ENCODE data around the gene RPL12.

The RPL12 gene

GRCh38 chr9:127450830-127451607 lies at the start of gene RPL12, which contains the start of gene LRSAM1:
RPL12 (minus strand) TSS chr9:127451406; CDS start chr9:127451317, 89 bp downstream.
LRSAM1 (plus strand) TSS chr9:127451510; CDS start chr9:127454528, 3,018 bp downstream.
- peak; percentile 99 for DNase-seq

GRCh38 chr9:127500862-127501261 lies 49.7 kb upstream of the RPL12 start:
- no peak for DNase-seq

GRCh38 chr9:127500399-127500798 lies 49.2 kb upstream of the RPL12 start:
- no peak for DNase-seq

DNA sequence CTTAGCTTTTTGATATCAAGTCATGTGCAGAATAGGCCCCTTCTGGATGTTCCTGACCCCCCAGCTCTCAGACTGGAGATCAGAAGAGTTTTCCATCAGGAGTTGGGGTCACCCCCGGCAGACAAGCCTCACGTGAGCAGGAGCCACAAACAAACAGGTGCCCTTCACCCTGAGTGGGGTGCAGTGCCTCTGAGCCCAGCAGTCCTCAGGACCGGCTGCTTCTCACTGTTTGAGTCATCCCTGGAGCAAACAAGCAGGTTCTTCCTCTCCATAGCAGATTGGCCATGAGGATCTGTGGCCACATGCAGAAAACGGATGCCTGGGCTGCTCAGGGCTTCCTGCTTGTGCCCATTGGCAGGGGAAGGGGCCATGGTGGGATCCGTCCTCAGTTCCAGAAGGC lies 47.1 kb upstream of the RPL12 start:
- DNase-seq: no peak

GRCh38 chr9:127497656-127498290 lies 46.6 kb upstream of the RPL12 start:
- no peak for DNase-seq

- DNase-seq: no peak
Observed at GRCh38 chr9:127496974-127497373, 45.8 kb upstream of the RPL12 start.

DNA sequence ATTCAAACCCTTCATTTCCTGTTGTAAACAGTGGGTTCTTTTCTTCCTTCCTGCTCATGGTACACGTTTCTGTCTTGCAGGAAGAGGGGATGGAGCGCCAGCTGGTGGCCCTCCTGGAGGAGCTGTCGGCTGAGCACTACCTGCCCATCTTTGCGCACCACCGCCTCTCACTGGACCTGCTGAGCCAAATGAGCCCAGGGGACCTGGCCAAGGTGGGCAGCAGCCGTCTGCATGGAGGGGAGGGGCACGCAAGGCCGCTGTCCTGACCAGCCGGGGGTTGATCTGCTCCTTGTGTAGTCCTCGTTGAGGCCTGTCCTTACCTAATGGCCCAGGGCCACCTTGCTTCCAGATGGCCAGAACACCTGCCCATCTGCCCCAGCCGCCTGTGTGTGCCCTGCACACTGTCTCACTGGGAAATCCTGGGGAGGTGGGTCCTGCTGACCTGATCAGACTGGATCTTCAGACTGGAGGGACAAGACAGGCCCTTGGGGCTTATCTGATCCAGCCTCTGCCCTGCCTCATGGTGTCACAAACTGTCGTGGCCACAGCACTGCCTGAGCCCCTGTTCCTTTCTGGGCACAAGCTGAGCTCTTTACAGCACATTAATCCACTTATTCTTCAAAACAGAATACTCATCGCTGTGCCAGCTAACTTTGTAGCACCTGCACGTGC lies 44.8 kb upstream of the RPL12 start:
- DNase-seq: no peak

- no peak for DNase-seq
Observed at GRCh38 chr9:127494304-127494702, 43.1 kb upstream of the RPL12 start.

DNA sequence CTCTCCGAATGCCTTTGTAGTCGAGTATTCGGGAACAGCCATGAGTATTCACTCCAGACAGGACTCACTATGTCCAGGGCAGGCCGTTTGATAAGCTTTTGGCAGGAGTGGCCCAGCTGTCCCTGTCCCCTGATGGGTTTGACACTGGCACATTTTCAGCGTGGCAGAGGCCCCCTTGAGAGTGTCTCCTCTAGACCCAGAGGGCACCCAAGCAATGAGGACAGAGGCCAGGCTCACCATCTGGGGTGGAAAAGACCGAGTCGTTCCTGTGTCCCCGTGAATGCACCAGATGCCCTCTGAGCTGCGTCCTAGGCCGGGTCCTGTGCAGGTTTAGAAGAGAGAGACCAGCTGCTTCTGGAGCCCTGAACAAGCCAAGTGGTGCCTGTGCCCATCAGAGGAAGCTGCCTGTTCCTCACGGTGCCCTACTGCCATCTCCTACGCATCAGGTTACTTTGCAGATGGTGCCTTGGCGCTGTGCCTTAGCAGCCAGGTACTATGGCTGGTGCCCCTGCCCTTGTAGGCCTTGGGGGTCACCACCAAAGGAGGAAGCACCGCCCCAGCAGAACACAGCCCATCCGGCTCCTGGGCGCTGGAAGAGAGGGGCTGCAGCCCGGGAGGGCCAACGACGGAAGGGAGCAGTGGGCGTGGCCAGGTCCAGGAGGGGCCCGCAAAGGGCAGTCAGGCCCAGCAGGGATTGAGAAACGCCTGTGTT lies 42.5 kb upstream of the RPL12 start:
- no peak for DNase-seq

- no peak for DNase-seq
Observed at GRCh38 chr9:127492616-127493015, 41.4 kb upstream of the RPL12 start.

GRCh38 chr9:127491516-127491915 lies 40.3 kb upstream of the RPL12 start:
- no peak for DNase-seq

DNA sequence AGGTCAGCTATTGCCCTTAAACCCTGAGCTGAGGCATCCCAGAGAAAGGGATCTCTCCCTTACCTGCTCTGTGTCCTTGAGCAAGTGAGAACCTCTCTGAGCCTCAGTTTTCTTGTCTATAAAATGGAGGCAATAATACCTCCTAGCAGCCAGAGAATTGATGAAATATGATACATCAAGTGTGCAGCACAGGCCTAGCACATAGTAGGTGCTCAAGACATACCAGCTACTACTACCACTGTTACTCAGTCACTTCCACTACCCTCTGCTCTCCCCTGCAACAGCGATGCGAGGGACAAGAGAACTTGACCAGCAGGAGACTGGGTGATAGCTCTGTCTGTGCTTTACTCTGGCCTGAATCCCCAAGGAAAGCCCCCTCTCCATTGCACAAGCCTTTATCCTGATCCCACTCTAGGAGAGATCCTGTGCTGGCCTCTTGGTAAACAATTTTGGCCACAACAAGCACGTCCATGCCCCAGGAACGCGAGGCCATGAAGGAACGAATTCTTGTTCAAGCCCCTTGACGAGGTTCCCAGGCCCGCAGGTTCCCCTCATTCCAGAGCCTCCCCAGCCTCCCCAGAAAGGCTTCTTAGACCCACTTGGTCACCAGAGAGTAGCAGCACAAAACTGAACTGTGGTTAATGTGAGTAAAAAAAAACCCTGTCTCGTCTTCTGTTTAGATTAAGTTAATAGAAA lies 39.5 kb upstream of the RPL12 start:
- no peak for DNase-seq

- DNase-seq: no peak
Observed at GRCh38 chr9:127489471-127490115, 38.4 kb upstream of the RPL12 start.

DNA sequence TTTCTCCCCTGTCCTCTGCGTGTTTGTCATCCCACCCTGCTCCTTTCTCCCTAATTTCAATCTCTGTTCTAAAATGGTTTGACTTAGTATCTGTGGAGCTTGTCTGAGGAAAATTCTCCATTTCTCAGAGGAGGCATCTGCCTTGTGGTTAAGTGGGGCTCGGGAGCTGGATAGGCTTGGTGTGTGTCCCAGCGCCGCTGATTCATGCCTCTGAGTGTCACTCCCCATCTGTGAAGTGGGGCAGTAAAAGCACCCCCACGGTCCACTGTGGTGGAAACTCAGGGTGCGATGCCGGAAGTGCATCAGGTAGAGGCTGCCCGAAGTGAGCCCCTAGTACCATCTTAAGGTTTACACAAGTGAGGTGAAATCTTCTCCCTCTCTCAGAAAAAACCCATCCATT lies 37.7 kb upstream of the RPL12 start:
- DNase-seq: no peak

GRCh38 chr9:127485995-127486394 lies 34.8 kb upstream of the RPL12 start:
- no peak for DNase-seq

DNA sequence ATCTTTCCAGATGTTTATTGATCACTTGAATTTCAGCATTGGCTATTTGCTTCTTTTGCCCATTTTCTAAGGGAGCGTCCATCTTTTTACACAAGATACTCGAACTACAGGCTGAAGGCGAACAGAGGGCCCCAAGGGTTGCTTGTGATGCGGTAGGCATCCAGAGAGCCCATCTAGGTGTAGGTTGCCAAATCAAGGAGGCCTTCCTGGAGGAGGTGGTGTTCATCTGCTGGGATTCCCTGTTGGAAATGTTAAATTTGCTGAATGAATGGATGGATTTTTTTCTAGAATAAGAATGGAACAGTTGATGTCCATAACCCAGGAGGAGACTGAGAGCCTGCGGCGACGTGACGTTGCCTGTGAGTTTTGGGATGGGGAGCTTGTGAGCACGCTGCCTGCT lies 31.5 kb upstream of the RPL12 start:
- no peak for DNase-seq

DNA sequence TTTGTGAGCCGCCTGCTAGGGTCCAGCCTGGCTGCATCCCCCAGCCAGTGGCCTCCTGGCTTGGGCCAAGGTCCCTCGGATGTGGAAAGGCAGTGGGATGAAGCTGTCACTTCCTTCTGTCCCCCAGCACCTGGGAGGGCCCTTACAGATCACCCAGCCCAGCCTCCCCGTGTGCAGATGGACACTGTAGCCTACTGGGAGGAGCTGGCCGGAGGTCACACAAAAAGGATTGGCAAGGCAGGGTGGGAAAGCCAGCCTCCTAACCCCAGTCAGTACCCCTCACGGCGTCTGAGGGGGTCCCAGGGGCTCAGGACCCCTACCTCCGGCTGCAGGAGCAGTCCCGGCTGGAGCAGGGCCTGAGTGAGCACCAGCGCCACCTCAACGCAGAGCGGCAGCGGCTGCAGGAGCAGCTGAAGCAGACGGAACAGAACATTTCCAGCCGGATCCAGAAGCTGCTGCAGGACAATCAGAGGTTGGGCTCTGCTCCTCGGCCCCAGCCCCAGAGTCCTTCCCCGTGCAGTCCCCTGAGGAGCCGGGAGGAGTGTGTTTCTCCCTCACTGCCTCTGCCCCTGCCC lies 28.4 kb upstream of the RPL12 start:
- DNase-seq: no peak

GRCh38 chr9:127474592-127474991 lies 23.4 kb upstream of the RPL12 start:
- no peak for DNase-seq

DNA sequence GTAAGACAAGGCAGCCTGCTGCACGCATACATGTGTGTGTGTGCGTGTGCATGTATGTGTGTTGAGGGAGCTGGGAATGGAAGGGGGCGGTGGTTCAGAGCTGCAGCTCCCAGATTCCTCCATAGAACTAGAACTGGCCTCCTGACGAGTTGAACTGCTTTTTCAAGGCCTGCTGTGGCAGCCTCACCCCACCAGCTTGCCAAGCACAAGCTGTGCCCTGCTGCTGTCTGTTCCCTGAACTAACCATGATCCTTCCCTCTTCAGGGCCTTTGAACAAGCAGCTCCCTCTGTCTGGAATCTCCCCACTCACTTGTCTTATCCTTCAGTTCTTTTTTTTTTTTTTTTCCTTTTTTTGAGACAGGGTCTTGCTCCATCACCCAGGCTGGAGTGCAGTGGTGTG lies 22.7 kb upstream of the RPL12 start:
- no peak for DNase-seq

GRCh38 chr9:127473501-127473900 lies 22.3 kb upstream of the RPL12 start:
- no peak for DNase-seq

DNA sequence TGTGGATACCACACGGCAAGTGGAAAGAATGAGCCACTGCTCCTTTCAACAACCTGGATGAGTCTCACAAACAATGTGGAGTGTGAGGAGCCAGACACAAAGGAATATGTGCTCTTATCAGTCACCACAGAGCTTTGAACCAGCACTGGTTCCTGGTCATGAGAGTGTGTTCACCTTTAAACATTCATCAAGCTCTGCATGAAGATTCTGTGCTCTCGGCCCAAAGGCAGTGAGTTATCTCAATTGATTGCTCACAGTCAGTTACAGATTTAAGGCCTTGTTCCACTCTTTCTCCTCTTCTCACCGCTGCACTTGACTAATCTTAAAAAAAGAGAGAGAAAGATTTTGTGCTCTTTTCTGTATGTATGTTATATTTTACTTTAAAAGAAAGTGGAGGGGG lies 19.5 kb upstream of the RPL12 start:
- DNase-seq: no peak

DNA sequence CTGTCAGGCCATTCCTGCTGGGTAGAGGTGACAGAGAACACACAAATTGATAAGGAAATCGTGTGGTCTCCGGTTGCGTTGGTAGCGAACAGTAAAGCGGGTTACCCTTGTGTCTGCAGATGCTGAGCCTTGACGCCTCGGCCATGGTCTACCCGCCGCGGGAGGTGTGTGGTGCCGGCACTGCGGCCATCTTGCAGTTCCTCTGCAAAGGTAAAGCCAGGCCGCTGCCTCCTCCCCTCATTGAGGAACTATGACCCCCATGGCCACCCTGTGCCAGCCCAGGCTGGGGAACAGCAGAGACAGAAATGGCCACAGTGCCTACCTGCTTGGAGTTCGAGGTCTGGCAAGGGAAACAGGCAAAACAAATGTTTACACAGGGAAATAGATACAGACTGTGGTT lies 16.4 kb upstream of the RPL12 start:
- no peak for DNase-seq
